ENCODE data around the gene RNF41. TPM values are rescaled to one million over a fixed set of nuclear protein-coding genes. Genes with fewer than 3 reads are reported as not detected.

Gene RNF41
- total and polyA plus RNA-seq, 2 of the 13 experiments (the other 11 are each of a cell fraction or from before 2014, with no cell fraction given) = 27.1 to 39.4 TPM

GRCh38 chr12:56230432-56231183 is 8.9 kb upstream of the RNF41 start:
- H3K79me2 ChIP-seq (ENCODE audit: insufficient read depth, low read length) = peaks cover 24% of the 10 kb centered on the region
- peak overlapping the region; percentile 62 to 86 (median 78) for H3K4me3 ChIP-seq (replicated peaks in 1 of 3; ENCODE audit: insufficient read depth in 1 of 3, low read depth in 2 of 3, low read length in 3 of 3)
- peaks cover 37% of the 10 kb centered on the region for H3K4me1 ChIP-seq (ENCODE audit: insufficient read depth, low read length)
- H3K27ac ChIP-seq (ENCODE audit: extremely low read length, insufficient read depth, low read length) = peak overlapping the region; percentile 99
- peak; percentile 89 for FAIRE-seq
- intact Hi-C loops (cut with micrococcal nuclease; ENCODE audit: unreplicated experiment) = no loop called here
- no peaks in the 10 kb centered on the region for H4K20me1 ChIP-seq (ENCODE audit: insufficient read depth, low read length)
- ATAC-seq = peak; percentile 96
- peak overlapping the region; percentile 87 for H3K9ac ChIP-seq (ENCODE audit: insufficient read depth, low read depth, low read length)
- peak overlapping the region; percentile 94 for H3K4me2 ChIP-seq (ENCODE audit: low read depth, low read length)
- in situ Hi-C loops (cut with HindIII; ENCODE audit: extremely low pct_ligation_motif_present, low pct_unique_long_range_greater_than_20kb) = no loop called here
- peaks cover 0 to 5% of the 10 kb centered on the region in 2 experiments; a peak in 3 of 5 replicates for H3K36me3 ChIP-seq (replicated peaks in 1 of 2; ENCODE audit: control insufficient read depth in 1 of 2, insufficient read depth in 2 of 2, low read length in 2 of 2)
- POLR2A ChIA-PET = interaction anchor here (0.6 to 5.8 kb wide), 18 partner anchors 9 to 229 kb away, joined by 3 to 96 read pairs (median 5); partner anchors contain the start of genes ANKRD52, CNPY2, COQ10A and ESYT1
- H2AFZ ChIP-seq (ENCODE audit: low read length) = peak overlapping the region; percentile 2
- peak; percentile 93 for DNase-seq (ENCODE audit: low spot score)
- CTCF ChIA-PET (ENCODE audit: low intra/inter-chr PET ratio, low total read pairs) = interaction anchor here (1.3 to 1.4 kb wide), 2 partner anchors 28 to 36 kb away, joined by 3 to 6 read pairs; partner anchors contain the start of genes ANKRD52 and COQ10A
- BruUV-seq (replicated peaks) = no TSS peak
- H3K9me3 ChIP-seq (ENCODE audit: low read length) = no peaks in the 10 kb centered on the region
- H3K27me3 ChIP-seq (ENCODE audit: control insufficient read depth in 1 of 2, insufficient read depth in 2 of 2, low read length in 2 of 2) = no peaks in the 10 kb centered on the region
- WGBS (ENCODE audit: low lambda C conversion rate) = 5% methylated on average over 8 of the region's 8 CpGs
- TF ChIP-seq ESRRA (CRISPR knock-in tag; IDR thresholded peaks at IDR 0.05; ENCODE audit: low read depth) = no peak
- no peak for TF ChIP-seq FOXJ3 (CRISPR knock-in tag; IDR thresholded peaks at IDR 0.05; ENCODE audit: borderline replicate concordance)
- peak; percentile 14; the same call in 1 of the 2 replicates for TF ChIP-seq FOXP1 (IDR thresholded peaks at IDR 0.05)
- TF ChIP-seq FOXP1 (CRISPR knock-in tag; IDR thresholded peaks at IDR 0.05) = no peak
- peak; percentile 4; the same call in 1 of the 2 replicates for TF ChIP-seq ATF2 (CRISPR knock-in tag; IDR thresholded peaks at IDR 0.05)
- no peak for TF ChIP-seq MATR3 (CRISPR knock-in tag; IDR thresholded peaks at IDR 0.05)
- peak in 1 of 2 experiments; percentile 78; a peak in 2 of 4 replicates for TF ChIP-seq KLF16 (CRISPR knock-in tag; IDR thresholded peaks at IDR 0.05)
- peak; percentile 80 for TF ChIP-seq KDM6A (CRISPR knock-in tag; IDR thresholded peaks at IDR 0.05; ENCODE audit: low read depth)
- TF ChIP-seq TEAD3 (CRISPR knock-in tag; optimal IDR thresholded peaks at IDR 0.05; ENCODE audit: borderline replicate concordance) = no peak
- TF ChIP-seq ZNF574 (CRISPR knock-in tag; IDR thresholded peaks at IDR 0.05) = peak; percentile 52; the same call in 1 of the 2 replicates
- no peak for TF ChIP-seq SP140L (CRISPR knock-in tag; IDR thresholded peaks at IDR 0.05; ENCODE audit: borderline replicate concordance)
- TF ChIP-seq ZNF33B (CRISPR knock-in tag; IDR thresholded peaks at IDR 0.05) = no peak
- TF ChIP-seq TBX2 (CRISPR knock-in tag; IDR thresholded peaks at IDR 0.05; ENCODE audit: borderline replicate concordance) = peak; percentile 52; the same call in 1 of the 2 replicates
- peak; percentile 45; the same call in 1 of the 2 replicates for TF ChIP-seq UBTF (CRISPR knock-in tag; IDR thresholded peaks at IDR 0.05)
- peak; percentile 71 to 85; a peak in 3 of 4 replicates for TF ChIP-seq POLR2A (IDR thresholded peaks at IDR 0.05; ENCODE audit: insufficient read depth in 1 of 2, low read depth in 2 of 2, low read length in 2 of 2)
- TF ChIP-seq REPIN1 (CRISPR knock-in tag; IDR thresholded peaks at IDR 0.05; ENCODE audit: borderline replicate concordance, low read depth) = peak; percentile 25; the same call in 1 of the 2 replicates
- TF ChIP-seq RXRA (CRISPR knock-in tag; IDR thresholded peaks at IDR 0.05) = peak; percentile 60; the same call in 1 of the 2 replicates
- TF ChIP-seq GLI4 (CRISPR knock-in tag; IDR thresholded peaks at IDR 0.05; ENCODE audit: borderline replicate concordance) = peak; percentile 12; the same call in 1 of the 2 replicates

Measured in HepG2 (cell line).